ENCODE measurements around the gene ADAMTS19.
A peak's percentile ranks its signal among the peaks of the same experiment; 100 is the strongest.

ADAMTS19 gene

GRCh38 chr5:129771058-129771838 is 311.1 kb downstream of the ADAMTS19 start:
- peak; percentile 36 to 44 for DNase-seq

DNA sequence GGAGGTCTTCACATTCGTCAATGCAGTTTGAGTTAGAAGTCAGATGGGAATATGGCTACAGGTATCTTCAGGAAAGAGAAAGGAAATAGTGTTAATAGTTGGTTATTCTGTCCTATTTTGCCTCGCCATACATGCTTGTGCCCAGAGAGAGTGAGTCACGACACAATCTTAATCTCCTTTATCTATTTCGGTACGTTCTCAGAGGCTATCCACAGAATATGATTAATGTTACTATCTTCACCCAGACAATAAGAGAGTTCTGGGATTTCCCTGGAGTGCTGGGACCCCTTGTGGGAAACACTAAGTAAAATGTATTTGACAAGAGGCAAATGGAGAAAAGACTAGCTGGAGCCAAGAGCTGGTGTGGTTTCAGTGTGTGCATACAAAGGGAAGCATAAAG is 313.3 kb downstream of the ADAMTS19 start:
- DNase-seq, result no peak

DNA sequence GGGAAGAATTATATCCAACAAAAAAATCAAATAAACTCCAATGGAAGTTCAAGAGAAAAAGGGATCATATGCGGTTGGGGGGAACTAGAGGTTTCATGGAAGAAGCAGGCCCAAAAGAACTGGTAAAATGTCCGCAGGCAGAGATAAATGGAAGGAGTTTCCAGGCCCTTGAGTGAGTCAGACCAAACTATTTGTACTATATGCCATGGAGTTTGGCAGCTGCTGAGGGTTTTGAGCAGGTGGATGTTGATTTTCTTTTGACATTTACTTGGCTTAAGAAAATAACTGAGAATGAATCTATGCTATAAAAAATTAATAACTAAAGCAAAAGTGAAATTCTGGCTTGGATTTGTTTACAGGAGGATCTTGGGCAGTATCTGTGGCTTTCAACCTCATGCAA is 321.5 kb downstream of the ADAMTS19 start:
- no peak for DNase-seq

Data from stimulated activated CD4-positive, alpha-beta T cell treated with anti-CD3 and anti-CD28 coated beads, Interleukin-2, amount 100 ng/mL, for 24 hours (primary cell).